ENCODE measurements around the gene PDIA3. TPM values are rescaled to one million over a fixed set of nuclear protein-coding genes. Genes with fewer than 3 reads are reported as not detected.

The PDIA3 gene
- total RNA-seq, 2 experiments from 2014 or later = 82.1 to 293 TPM

DNA sequence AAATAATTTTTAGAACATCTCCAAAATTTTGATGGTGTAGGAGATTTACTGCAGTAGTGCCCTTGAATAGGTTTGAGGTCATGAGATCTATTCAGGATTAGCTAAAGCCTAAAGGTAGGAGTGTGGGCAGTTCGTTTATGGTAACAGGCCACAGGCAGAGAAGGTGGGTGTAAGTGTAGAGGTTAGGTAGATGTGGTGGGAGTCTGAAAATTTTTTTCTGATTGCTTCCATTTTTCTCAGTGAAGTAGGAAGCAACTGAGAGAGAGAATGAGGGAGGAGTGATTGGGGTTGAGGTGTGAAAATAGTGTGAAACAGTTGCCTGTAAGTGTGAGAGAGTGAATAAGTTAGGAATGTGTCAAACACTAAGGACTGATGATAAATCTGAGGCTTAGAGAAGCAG is 32.8 kb downstream of the PDIA3 start:
- no peak overlapping the region for H3K4me3 ChIP-seq (ENCODE audit: low read depth, low read length, poor library complexity, severe bottlenecking)
- DNase-seq (ENCODE audit: low spot score) = no peak
- peaks cover 39% of the 10 kb centered on the region for H3K79me2 ChIP-seq (ENCODE audit: insufficient read depth, low read depth, low read length)
- H3K4me2 ChIP-seq (ENCODE audit: low read length) = peak overlapping the region; percentile 16; the same call in 1 of the 2 replicates
- H3K9me2 ChIP-seq (ENCODE audit: insufficient read depth, low read length) = no peaks in the 10 kb centered on the region
- no TSS peak for BruUV-seq (replicated peaks)
- intact Hi-C loops (cut with micrococcal nuclease; ENCODE audit: unreplicated experiment) = no loop called here
- H3K4me1 ChIP-seq (ENCODE audit: insufficient read depth, low read length, poor library complexity, severe bottlenecking) = peaks cover 52% of the 10 kb centered on the region
- TF ChIP-seq EZH2phosphoT487 (IDR thresholded peaks at IDR 0.05; ENCODE audit: borderline replicate concordance, low read depth, low read length) = no peak
- TF ChIP-seq, protein P1, sequence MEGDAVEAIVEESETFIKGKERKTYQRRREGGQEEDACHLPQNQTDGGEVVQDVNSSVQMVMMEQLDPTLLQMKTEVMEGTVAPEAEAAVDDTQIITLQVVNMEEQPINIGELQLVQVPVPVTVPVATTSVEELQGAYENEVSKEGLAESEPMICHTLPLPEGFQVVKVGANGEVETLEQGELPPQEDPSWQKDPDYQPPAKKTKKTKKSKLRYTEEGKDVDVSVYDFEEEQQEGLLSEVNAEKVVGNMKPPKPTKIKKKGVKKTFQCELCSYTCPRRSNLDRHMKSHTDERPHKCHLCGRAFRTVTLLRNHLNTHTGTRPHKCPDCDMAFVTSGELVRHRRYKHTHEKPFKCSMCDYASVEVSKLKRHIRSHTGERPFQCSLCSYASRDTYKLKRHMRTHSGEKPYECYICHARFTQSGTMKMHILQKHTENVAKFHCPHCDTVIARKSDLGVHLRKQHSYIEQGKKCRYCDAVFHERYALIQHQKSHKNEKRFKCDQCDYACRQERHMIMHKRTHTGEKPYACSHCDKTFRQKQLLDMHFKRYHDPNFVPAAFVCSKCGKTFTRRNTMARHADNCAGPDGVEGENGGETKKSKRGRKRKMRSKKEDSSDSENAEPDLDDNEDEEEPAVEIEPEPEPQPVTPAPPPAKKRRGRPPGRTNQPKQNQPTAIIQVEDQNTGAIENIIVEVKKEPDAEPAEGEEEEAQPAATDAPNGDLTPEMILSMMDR (conservative IDR thresholded peaks at IDR 0.05; ENCODE audit: low read length) = no peak
- ChIA-PET POLR2A (interaction anchor here (1.1 to 7.0 kb wide), 2 partner anchors 10 to 18 kb away, joined by 9 to 98 read pairs; partner anchors contain the start of gene SERF2), CTCF (ENCODE audit: unreplicated experiment) (no interaction called here)
- H3K9me3 ChIP-seq (ENCODE audit: low read length) = no peaks in the 10 kb centered on the region
- peak overlapping the region; percentile 32 for H3K27ac ChIP-seq (ENCODE audit: low read depth, low read length, poor library complexity, severe bottlenecking)
- peaks cover 30% of the 10 kb centered on the region for H3K36me3 ChIP-seq (ENCODE audit: insufficient read depth, low read length)
- peaks cover 14% of the 10 kb centered on the region; the same call in 1 of the 2 replicates for H4K20me1 ChIP-seq (ENCODE audit: insufficient read depth, low read length)
- H2AFZ ChIP-seq (ENCODE audit: low read length) = no peak overlapping the region

DNA sequence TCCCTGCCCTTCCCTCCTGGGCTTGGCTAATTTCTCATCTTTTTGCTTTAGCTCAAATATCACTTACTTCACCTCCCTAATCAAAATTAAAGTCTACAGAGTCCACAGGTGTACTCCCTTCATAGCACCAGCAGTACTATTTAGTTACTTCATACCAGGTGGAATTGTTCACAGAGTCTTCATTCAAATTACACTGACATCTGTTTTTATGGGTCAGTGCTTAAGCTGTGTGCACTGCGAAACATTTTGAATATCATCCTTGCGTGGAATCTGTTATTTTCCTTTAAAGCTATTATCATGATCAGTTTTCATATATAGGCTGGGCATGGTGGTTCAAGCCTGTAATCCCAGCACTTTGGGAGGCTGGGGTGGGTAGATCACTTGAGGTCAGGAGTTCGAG is 43.2 kb downstream of the PDIA3 start:
- ChIA-PET POLR2A (interaction anchor here (0.6 to 6.5 kb wide), 9 partner anchors 8 to 42 kb away, joined by 3 to 98 read pairs (median 9); partner anchors contain the start of genes ELL3, HYPK, MFAP1 and SERINC4), CTCF (ENCODE audit: unreplicated experiment) (interaction anchor here (1.1 to 1.9 kb wide), 4 partner anchors 11 to 44 kb away, joined by 3 to 6 read pairs (median 4); partner anchors contain the start of genes ELL3, HYPK and SERINC4)
- DNase-seq (ENCODE audit: low spot score) = peak; percentile 93
- Histone ChIP-seq H3K79me2 (ENCODE audit: insufficient read depth, low read depth, low read length) (peaks cover 25% of the 10 kb centered on the region), H2AFZ (ENCODE audit: low read length) (peak overlapping the region; percentile 60; the same call in 1 of the 2 replicates), H3K9me3 (ENCODE audit: low read length) (no peaks in the 10 kb centered on the region), H3K4me1 (ENCODE audit: insufficient read depth, low read length, poor library complexity, severe bottlenecking) (peaks cover 71% of the 10 kb centered on the region), H3K4me3 (ENCODE audit: low read depth, low read length, poor library complexity, severe bottlenecking) (peak overlapping the region; percentile 45), H3K9me2 (ENCODE audit: insufficient read depth, low read length) (no peaks in the 10 kb centered on the region), H3K36me3 (ENCODE audit: insufficient read depth, low read length) (peaks cover 38% of the 10 kb centered on the region), H4K20me1 (ENCODE audit: insufficient read depth, low read length) (peaks cover 17% of the 10 kb centered on the region), H3K4me2 (ENCODE audit: low read length) (peak overlapping the region; percentile 73), H3K27ac (ENCODE audit: low read depth, low read length, poor library complexity, severe bottlenecking) (peak overlapping the region; percentile 100)
- intact Hi-C loops (cut with micrococcal nuclease; ENCODE audit: unreplicated experiment) = loop anchor here (1.0 kb wide), 2 partner anchors 12 to 35 kb away; partner anchors contain the start of gene MFAP1
- TF ChIP-seq, protein P1 (conservative IDR thresholded peaks at IDR 0.05; ENCODE audit: low read length) = no peak
- TF ChIP-seq EZH2phosphoT487 (IDR thresholded peaks at IDR 0.05; ENCODE audit: borderline replicate concordance, low read depth, low read length) = no peak
- no TSS peak for BruUV-seq (replicated peaks)

Measured in OCI-LY7 (cell line).